Measurements from ENCODE around the gene NREP.
"Not testable (repeated sequence)": the region's sequence is repeated elsewhere in the genome, so short reads cannot be mapped to it uniquely, and the experiment has no call there.

NREP gene

DNA sequence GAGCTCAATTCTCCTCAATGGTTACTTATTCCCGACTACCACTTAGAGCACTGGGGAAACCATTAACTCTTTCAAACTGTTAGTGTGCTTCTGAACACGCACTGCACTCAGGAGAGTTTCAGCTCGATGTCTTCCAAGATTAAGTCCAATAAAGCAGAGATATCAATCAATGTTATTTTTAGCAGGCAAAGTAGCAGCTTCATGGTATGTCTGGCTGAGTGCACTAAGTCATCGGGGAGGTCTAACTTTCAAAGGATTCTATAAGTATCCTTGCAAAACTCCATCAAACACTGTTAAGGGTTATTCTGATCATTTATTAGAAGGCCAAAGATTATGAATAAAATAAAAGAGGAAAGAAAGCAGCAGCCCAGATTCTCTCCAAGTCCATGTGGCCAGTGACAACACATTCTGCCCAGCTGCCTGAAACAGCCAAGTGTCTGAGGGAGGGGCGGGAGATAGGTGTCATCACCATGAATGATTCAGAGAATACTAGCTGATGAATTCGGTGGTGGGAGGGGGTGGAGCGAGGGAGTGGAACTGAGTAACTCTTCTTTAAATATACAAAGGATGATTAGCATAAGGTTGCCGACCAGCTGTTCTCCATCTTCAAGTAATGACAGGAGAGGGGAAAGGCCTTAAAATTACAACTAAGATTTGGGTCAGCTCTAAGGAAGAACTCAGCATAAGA is 21.3 kb downstream of the NREP start:
- no peak for DNase-seq

DNA sequence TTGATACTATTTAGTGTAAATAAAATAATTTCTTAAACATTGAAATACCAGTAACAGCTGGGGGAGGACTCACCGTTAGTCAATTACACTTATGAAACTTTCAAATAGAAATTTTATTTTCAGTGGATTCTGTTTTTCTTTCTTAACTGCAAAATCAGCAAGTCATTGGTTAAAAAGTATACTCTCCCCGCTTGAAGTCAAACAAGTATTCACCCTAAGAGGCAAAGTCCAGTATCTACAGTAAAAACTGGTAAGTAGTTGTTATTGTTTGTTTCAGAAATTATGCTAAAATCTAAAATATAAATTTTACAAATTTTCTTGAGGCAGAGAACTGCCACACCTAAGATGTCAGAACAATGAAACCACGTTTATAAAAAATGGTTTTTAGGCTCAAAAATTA is 22.4 kb downstream of the NREP start:
- DNase-seq = no peak

DNA sequence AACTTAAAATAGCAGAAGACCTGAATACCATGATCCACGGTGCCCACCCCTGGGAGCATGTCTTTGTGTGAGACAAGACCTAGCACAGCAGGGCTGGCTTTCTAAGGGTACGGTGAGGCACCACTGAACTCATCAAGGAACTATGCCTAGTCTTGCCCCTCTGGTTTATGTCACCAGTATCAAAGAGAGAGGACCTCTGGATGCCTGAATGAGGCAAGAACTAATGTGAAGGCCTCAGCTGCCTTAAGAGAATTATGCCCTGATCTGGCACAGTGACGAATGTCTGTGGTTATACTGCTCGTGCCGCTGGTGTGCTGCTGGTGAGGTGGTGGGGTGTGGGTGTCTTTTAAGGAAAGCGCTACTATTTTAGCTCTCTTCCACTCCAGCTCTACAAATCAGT is 23.0 kb downstream of the NREP start:
- DNase-seq = no peak

DNA sequence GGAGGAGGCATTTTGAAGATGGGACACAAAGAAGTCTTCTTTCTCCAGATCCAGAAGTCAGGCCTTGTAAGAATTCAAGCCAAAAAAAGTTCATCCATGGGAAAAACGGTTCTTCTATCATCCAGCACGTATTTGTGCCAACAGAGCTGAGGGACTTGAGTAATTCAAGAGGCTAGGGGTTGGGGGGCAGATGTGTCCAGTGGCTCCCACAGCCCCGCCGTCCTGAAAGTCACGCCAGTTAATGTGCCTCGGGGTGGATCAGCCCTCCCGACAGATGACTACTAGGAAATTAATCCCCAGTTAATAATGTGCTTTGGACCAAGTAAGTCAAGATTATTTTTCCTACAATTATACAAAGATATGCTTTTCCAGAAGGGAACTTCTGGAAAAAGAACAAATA is 23.4 kb downstream of the NREP start:
- DNase-seq = no peak

DNA sequence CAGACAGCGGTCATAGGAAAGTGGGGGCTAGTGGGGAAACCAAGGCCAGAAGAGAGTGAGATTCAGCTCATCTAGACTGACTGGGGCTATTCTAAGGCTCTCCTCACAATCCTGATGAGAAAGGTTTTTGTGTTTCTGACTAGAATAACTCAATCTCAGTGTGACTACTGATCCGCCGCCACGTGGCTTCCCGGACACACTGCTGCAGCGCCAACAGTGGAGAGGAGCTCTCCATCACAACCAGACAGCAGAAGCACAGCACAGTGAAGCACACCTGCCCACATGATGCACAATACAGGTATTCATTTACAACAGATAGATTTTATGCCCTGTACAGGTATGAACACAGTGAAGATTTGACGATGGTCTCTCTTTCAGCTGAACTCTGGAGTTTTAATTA is 25.4 kb downstream of the NREP start:
- DNase-seq = no peak

DNA sequence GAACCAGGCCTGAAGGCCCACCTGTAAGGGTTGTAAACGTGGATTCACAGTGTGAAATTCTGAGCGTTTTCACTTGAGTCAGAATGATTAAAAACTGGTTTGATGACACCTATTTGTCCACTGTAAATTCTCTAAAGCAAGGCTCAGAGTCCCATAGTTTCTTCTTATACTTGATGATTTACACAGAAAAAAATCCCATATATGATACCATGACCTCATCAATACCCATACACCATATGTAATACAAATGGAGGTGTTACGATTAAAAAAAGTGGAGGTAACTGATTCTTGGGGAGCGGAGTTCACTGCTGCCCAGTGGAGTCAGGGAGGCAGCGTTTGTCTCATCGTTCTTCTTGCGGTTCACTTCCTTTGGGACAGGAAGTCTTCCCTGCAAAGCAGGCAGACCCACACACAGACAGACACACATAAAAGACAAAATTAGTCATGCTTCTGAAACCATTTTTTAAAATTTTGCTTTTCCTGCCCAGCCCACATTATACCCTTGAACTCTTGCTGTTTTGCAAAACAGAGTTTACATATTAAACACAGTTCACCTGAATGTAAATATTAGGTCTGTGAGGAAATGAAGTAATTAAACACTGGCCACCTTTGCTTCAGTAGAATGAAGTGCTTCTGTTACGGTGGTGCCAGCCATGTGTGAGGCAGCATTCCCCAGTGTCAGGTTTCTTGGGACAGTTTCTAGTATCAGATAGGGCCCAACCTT is 26.2 kb downstream of the NREP start:
- no peak for DNase-seq

DNA sequence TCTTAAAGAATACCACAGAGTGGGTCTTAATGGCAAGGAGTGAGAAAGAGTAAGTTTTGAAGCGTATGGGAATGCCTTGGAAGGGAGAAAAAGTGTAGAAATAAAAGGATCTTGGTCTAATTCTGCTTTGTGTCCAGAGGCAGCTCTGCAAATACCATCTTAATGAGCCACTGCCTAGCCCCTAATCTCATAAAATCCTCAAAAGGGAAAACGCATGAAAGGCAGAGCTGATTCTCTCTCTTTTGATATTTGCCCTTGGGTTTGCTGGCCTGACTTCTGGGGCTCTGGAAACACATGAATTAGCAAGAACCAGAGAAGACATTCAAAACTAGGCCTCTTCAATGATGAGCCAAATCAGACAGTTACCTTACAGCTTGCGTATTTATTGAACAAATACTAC is 28.1 kb downstream of the NREP start:
- no peak for DNase-seq

DNA sequence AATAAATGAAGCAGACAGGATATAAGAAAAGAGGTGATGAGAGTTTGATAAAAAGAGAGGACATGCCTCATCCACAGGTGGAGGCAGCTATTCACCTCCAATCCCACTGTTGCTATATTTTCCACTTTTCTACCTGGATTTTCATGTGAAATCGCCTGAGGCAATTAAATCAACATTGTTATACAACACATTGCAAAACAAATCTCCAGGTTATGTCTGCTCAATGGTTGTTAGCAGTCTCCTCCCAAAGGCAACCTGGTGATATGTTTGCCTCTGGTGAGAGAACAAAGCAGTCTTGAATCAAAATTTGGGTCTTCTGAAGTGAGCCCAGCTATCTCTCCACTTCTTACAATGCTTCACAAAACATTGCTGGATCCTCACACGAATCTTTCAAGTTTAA is 30.0 kb downstream of the NREP start:
- no peak for DNase-seq

DNA sequence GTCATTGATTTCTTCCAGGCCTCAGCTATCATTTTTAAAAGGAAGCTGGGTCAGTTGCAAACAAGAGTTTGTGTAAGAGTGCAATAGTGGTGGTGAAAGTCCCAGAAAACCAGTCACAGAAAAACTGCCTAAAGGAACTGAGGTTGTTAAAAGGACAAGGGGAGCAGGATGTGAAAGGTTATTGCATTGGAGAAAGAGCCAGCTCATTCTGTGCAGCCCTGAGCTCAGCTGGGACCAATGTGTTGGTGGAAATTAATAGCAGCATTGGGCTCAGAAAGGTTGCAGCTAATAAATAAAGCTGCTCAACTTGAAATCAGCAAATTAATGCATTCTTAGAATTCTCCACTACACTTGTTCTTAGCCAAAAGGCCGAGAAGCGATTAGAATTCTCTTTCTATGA is 34.9 kb downstream of the NREP start:
- DNase-seq = no peak

DNA sequence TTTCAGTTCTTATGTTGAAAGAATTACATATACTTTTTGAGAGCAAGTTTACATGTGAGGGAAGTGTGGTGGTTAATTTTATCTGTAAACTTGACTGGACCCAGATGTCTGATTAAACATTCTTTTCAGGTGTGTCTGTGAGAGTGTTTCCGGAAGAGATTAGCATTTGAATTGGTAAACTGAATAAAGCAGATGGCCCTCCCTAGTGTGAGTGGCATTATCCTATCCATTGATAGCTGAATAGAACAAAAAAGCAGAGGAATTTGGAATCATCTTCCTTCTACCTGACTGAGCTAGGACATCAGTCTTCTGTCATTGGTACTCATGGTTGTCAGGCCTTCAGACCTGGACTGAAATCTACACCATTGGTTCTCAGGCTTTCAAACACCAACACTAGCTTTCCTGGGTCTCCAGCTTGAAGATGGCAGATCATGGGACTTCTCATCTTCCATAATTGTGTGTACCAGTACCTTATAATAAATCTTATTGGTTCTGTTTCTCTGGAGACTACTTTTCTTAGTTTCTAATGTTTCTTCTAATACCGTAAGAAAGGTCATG is 36.6 kb downstream of the NREP start:
- DNase-seq = no peak

DNA sequence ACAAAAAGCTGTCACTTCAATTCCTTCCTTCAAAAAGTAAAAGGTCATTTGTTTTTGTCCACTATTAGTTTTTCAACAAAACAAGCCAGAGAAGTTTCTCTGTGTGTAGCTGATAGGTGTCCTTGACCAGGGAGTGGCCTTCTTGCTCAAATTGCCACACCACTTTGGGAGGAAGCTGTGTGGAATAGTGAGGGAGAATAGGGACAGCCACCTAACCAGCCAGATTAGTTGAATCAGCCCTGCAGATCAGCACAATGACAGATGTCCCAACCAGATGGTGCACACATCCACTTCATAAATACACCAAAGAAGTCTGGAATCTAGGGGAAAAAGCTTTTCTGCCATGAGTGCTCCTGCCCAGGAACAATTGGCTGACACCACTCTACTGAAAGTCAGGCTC is 37.2 kb downstream of the NREP start:
- DNase-seq = no peak

DNA sequence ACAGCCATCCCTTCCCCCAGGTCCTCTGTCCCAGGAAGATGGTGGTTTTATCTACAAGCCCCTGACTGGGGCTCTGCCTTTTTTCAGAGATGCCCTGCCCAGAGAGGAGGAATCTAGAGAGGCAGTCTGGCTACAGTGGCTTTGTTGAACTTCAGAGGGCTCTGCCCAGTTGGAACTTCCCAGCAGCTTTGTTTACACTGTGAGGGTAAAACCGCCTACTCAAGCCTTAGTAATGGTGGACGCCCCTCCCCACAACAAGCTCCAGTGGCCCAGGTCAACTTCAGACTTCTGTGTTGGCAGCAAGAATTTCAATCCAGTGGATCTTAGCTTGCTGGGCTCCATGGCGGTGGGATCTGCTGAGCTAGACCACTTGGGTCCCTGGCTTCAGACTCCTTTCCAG is 40.2 kb downstream of the NREP start:
- not testable (repeated sequence) for DNase-seq

DNA sequence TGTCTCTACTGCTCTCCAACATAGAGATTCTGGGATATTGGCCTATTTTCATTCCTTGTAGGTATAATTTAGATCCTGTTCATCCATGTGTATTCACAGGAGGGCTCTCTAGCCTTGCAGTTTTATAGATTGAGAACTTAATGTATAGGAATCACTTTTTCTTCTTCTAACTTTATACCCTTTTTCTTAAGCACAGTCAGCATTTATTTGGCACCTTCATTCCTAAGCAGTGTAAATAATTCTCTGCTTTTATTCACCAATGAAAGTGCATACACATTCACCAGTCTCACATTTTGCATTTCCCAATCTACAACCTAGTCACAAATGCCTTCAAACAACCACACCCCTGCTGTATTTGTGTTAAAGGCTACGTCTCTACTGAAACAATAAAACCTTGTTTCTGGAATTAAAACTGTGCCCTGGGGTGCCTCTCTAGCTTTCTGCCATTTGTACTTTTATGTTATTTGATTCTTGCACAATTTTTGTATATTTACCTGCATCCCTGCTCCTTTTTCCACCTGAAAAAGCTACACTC is 49.3 kb downstream of the NREP start:
- DNase-seq = no peak

DNA sequence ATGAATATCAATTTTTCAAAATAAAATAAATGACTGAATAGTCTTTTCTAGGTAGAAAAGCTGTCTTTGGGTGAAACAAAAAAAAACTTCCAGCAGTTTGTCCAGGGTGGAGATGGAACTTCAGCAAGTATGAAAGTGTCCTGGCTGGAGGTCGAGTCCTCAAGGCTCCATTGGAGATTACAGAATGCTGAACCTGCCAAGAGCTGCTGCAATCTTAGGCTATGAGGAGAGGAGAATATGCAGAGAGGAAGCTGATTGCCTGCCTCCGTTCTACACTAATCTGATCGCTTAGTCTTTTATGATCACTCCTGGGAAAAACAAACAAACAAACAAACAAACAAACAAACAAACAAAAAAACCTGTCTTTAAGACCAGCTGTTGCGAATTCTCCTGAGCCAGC is 50.6 kb downstream of the NREP start:
- no peak for DNase-seq

DNA sequence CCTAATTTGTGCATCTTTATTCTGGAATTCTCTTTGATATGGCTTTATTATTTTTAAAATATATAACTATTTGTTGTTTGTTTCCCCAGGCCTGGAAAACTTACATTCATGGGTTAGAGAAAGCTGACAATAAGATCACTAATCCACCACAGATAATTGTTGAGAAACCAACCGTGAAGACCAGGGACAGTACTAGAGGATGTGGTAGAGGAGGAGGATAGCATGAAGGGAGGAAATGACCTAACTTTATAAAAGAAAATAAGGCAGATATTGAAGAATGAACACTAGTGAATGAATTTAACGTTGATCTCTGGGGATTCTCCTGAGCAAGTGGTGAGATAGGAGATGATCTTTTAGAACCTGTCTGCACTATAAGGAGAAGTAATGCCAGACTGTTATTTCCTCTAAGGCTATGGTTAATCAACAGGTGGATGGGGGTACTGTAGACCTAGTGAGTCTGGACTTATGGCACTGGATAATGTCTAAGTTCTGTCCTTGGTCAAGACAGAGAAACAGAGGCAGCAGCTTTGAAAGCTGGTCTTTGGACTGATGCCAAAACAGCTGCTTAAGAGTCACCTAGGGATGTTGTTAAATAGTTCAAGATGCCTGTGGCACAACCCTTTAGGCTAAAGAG is 52.4 kb downstream of the NREP start:
- no peak for DNase-seq

DNA sequence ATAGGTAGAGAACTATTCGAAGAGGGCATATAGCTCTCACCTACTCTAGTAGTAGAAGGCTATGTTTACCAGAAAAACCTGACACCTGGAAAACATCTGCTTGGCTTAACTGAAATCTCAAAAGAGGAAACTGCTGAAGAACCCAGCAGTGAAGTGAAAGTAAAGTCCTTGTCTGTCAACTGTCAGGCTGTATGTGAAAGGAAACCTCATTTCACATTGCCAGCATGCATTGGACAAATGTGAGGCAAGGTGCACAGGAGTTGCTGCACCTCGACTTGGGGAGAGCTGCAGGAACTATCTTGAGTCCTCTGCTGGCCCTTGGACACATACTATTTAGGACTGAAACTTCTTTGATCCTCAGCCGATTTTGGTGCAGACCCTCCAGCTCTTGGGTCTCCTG is 53.3 kb downstream of the NREP start:
- DNase-seq = no peak

DNA sequence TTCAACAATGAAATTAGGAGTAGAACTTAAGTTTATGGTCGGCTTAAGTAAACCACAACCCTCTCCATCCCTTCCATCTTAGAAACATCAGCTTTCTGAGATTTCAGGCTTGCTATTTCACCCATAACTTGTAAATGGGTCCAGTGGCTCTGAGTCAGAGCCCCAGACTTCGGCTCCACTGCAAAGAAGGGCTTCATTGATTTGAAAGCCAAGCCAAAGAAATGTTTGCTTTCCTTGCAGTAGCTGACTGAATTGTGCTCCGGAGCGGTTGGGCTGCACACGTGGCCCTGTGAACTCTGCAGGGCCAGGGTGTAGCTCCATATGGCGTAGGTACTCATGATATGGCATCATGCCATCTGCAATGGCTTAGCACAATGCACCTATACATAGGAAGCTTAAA is 57.0 kb downstream of the NREP start:
- DNase-seq = no peak

DNA sequence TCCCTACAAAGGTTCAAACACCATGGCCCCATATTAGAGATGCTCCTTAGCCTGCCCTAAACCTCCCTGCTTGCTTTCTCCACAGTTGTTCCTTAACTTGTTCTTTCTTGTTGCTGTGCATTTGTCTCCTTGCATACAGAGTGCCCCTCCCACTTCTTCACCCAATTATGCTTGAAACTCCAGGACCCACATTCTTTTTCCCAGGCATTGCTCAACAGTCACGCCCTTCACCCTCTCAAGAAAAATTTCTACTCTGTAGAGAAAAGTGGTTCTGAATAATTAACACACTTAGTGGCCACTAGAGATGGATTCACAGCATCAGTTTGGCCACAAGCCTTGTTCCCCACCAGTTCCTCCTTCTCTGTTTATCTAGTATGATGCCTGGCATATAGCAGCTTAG is 57.7 kb downstream of the NREP start:
- no peak for DNase-seq

DNA sequence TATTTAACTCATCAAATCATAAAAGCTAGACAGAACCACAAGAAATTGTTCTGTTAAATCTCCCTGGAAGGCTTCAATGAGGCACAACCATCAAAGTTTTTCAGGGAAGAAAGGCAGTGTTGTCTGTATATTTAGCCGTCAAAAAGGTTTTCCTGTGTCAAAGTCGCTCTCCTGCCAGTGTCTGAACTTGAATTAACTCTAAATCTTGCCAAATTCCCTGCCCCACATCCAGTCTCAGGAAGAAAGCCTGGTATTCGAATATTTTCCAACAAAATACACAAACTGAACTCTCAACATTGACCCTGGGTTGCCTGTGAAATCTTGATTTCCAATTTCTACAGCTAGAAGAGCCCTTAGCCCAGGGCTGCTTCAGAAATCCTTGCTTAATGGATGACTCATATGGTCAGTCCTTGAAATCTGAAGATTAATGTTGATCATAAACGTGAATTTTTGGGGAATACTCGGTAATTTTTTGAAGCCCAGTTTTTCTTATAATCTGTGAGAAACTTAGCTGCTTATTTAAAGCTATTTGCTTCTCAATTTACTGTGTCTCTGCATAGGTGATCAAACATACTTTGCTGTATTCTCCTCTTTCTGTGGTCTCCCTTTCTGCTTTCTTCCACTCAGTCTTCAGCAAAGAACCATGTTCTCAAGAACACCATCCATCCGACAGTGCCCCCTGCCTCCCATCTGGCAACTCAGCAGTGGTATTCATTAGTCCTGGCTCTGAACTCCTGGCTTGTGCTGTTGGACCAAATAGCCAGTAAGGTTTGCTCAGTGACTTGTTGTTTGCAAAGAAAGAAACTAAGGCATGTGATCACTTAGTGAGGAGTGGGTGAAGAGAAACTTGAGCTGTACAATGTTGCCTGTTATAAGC is 58.9 kb downstream of the NREP start:
- no peak for DNase-seq

DNA sequence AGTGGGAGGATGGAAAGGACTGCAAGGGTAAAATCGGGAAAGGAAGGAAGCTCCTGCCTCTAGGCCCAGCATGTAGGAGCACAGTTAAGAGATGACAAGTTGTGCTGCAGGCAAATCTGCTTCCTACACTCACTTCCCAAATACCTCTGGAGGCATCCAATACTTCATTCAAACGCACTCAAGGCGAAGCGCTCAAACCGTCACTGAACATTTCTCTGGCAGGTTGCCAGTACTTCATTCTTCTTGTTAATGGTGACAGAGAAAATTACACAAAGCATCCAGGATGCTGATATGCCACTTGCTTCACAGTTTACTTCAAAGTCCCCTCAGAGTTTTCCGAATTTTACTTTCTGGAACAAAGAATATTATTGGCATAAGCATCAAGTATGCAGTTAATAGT is 59.8 kb downstream of the NREP start:
- no peak for DNase-seq

DNA sequence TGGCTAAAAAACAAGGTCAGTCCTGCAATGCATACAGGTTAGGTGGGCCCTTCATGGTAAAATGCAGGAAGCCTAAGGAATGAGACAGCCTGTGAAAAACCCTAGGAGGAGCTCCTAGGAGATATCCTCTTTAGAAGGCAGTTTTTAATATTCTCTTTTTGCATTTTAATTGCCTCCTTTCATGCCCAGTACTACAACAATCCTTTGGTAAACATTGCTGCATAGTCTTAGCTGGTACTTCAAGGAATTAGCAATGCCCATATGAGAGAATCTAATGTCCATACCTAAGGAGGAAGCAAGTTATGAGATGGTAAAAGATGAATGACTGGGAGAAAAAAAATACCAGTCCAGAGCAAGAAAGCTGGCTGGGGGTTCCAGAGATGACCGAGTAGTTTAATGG is 61.0 kb downstream of the NREP start:
- no peak for DNase-seq

DNA sequence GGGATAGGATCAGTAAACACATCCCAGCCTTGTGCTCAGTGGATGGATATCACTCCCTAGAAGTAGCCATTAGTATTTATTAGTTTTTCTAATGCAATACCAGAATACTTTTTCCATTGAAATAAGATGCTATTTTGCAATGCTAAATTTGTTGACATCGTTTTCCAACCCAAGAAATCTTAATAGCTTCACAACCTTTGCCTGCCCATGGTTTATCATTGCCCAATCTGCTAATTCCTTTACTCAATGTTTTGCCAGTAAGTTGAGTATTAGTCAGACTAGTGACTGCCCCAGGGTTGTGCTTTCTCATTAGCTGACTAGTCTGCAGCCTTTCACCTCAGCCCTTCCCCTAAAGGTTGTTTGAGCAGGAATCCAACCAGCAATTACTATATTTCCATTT is 62.9 kb downstream of the NREP start:
- no peak for DNase-seq

DNA sequence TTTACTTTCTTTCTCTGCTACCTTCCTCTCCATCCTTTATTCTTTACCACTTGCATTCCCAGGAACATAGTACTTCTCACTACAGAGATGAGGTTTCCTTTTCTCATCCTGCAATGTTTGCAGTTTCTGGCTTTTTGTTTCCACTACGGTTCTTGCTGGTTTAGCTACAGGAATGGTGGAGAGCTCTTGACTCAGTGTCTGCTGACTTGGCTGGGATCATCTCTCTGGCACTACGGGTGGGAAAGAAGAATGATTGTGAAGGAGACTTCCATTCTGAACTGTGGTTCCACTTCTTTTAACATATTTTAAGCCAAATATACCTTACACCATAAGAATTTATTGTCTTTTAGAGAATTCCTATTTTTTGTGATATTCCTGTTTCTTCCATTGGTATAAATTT is 65.1 kb downstream of the NREP start:
- no peak for DNase-seq
